Trophoblast cell (in vitro differentiated cells and primary cell): Measurements from ENCODE around the gene DENND4A.
"Not testable (repeated sequence)": the region's sequence is repeated elsewhere in the genome, so short reads cannot be mapped to it uniquely, and the experiment has no call there.

Experiments
- DNase-seq, 2 donors: peaks; one replicate each; pipeline ENCODE4 v3.0.0-alpha.2; 2016
- H2AFZ ChIP-seq: 2 replicates; pipeline ENCODE4 v1.6.1; 2013; ENCODE audit warnings: low read length, moderate library complexity, mild to moderate bottlenecking; ENCODE audit not compliant: insufficient read depth, poor library complexity
- H2AK5ac ChIP-seq: 2 replicates; pipeline ENCODE4 v1.6.1; 2013; ENCODE audit warnings: mild to moderate bottlenecking, low read length
- H2BK120ac ChIP-seq: 2 replicates; pipeline ENCODE4 v1.6.1; 2013; ENCODE audit warnings: low read length, mild to moderate bottlenecking, moderate library complexity; ENCODE audit not compliant: insufficient read depth, poor library complexity
- H2BK12ac ChIP-seq: 2 replicates; pipeline ENCODE4 v1.6.1; 2013; ENCODE audit warnings: mild to moderate bottlenecking, low read length, moderate library complexity
- H2BK5ac ChIP-seq: 2 replicates; pipeline ENCODE4 v1.6.1; 2013; ENCODE audit warnings: low read length, low read depth, moderate library complexity, mild to moderate bottlenecking; ENCODE audit not compliant: poor library complexity
- H3K14ac ChIP-seq: 2 replicates; pipeline ENCODE4 v1.6.1; 2013; ENCODE audit warnings: mild to moderate bottlenecking, low read length
- H3K18ac ChIP-seq: 2 replicates; pipeline ENCODE4 v1.6.1; 2013; ENCODE audit warnings: mild to moderate bottlenecking, low read length
- H3K23ac ChIP-seq: 2 replicates; pipeline ENCODE4 v1.6.1; 2013; ENCODE audit warnings: low read length
- H3K27ac ChIP-seq: 2 replicates; pipeline ENCODE4 v1.5.1; 2013; ENCODE audit warnings: low read depth, mild to moderate bottlenecking, inconsistent platforms, low read length, moderate library complexity
- H3K27me3 ChIP-seq: 2 replicates; pipeline ENCODE4 v1.6.1; 2013; ENCODE audit warnings: inconsistent platforms, mild to moderate bottlenecking, low read length, moderate library complexity; ENCODE audit not compliant: insufficient read depth
- H3K36me3 ChIP-seq, 2 experiments: 1 replicate in 1 of 2; 2 replicates in 1 of 2; pipeline ENCODE4 v1.6.1; 2013; ENCODE audit warnings: low read length in 2 of 2, mild to moderate bottlenecking in 2 of 2, moderate library complexity in 1 of 2; ENCODE audit not compliant: insufficient read depth in 2 of 2, control insufficient read depth in 1 of 2
- H3K4ac ChIP-seq: 2 replicates; pipeline ENCODE4 v1.6.1; 2013; ENCODE audit warnings: low read depth, mild to moderate bottlenecking, low read length, moderate library complexity
- H3K4me1 ChIP-seq, 2 experiments: 1 replicate in 1 of 2; 2 replicates in 1 of 2; pipeline ENCODE4 v1.6.1; 2013; ENCODE audit warnings: low read length in 2 of 2, mild to moderate bottlenecking in 2 of 2, moderate library complexity in 1 of 2; ENCODE audit not compliant: insufficient read depth in 2 of 2, control insufficient read depth in 1 of 2
- H3K4me2 ChIP-seq: 2 replicates; pipeline ENCODE4 v1.6.1; 2013; ENCODE audit warnings: inconsistent platforms, mild to moderate bottlenecking, low read length, moderate library complexity
- H3K4me3 ChIP-seq: 2 replicates; pipeline ENCODE4 v1.5.1; 2013; ENCODE audit warnings: mild to moderate bottlenecking, low read depth, low read length, inconsistent platforms
- H3K79me1 ChIP-seq: one replicate; pipeline ENCODE4 v1.6.1; 2013; ENCODE audit warnings: low read length
- H3K79me2 ChIP-seq: 2 replicates; pipeline ENCODE4 v1.6.1; 2013; ENCODE audit warnings: low read length, mild to moderate bottlenecking; ENCODE audit not compliant: control insufficient read depth, insufficient read depth, poor library complexity
- H3K9ac ChIP-seq: 2 replicates; pipeline ENCODE4 v1.6.1; 2013; ENCODE audit warnings: mild to moderate bottlenecking, low read length
- H3K9me3 ChIP-seq: 2 replicates; pipeline ENCODE4 v1.6.1; 2013; ENCODE audit warnings: low read depth, mild to moderate bottlenecking, control low read depth, inconsistent platforms, low read length; ENCODE audit not compliant: insufficient read depth
- H4K12ac ChIP-seq: 2 replicates; pipeline ENCODE4 v1.6.1; 2013; ENCODE audit warnings: low read depth, mild to moderate bottlenecking, low read length, moderate library complexity
- H4K8ac ChIP-seq: 2 replicates; pipeline ENCODE4 v1.6.1; 2013; ENCODE audit warnings: low read depth, mild to moderate bottlenecking, low read length, moderate library complexity
- H4K91ac ChIP-seq: one replicate; pipeline ENCODE4 v1.6.1; 2013; ENCODE audit warnings: low read depth, mild to moderate bottlenecking, low read length, moderate library complexity
- WGBS: extraction: QIAGEN DNeasy Blood & Tissue Kit; methylation state at CpG from one replicate; pipeline ENCODE4 v1.1.7; 2013; ENCODE audit warnings: missing lambda C conversion rate; ENCODE audit not compliant: insufficient read length, insufficient coverage; ENCODE audit errors: extremely low coverage; 5-methylcytosine and 5-hydroxymethylcytosine counted together

The DENND4A gene

GRCh38 chr15:65816008-65816407 is 23.9 kb upstream of the DENND4A start:
- not testable (repeated sequence) for H4K8ac ChIP-seq, H3K79me1 ChIP-seq, H2BK12ac ChIP-seq, H3K4me3 ChIP-seq, H2AFZ ChIP-seq, H3K4ac ChIP-seq, H3K27ac ChIP-seq, H3K36me3 ChIP-seq, DNase-seq, H3K79me2 ChIP-seq, H3K18ac ChIP-seq, H3K27me3 ChIP-seq, H2BK5ac ChIP-seq, H3K4me1 ChIP-seq, H3K14ac ChIP-seq, H3K9ac ChIP-seq, H2AK5ac ChIP-seq, H4K12ac ChIP-seq, H3K4me2 ChIP-seq, H3K23ac ChIP-seq, H4K91ac ChIP-seq, H3K9me3 ChIP-seq, H2BK120ac ChIP-seq
- WGBS, result no CpG with 5 or more reads among the region's 4 CpGs

GRCh38 chr15:65814271-65814670 is 22.2 kb upstream of the DENND4A start:
- not testable (repeated sequence) for H3K4me1 ChIP-seq, H3K18ac ChIP-seq, H4K12ac ChIP-seq, H3K79me2 ChIP-seq, DNase-seq, H3K27me3 ChIP-seq, H3K79me1 ChIP-seq, H3K9me3 ChIP-seq, H2BK120ac ChIP-seq, H2BK5ac ChIP-seq, H3K27ac ChIP-seq, H4K8ac ChIP-seq, H3K4me2 ChIP-seq, H2BK12ac ChIP-seq, H2AFZ ChIP-seq, H4K91ac ChIP-seq, H3K36me3 ChIP-seq, H2AK5ac ChIP-seq, H3K4ac ChIP-seq, H3K14ac ChIP-seq, H3K4me3 ChIP-seq, H3K23ac ChIP-seq, H3K9ac ChIP-seq
- WGBS, result no CpG with 5 or more reads among the region's 4 CpGs

- Histone ChIP-seq H3K9ac (no peak overlapping the region), H3K79me1 (no peaks in the 10 kb centered on the region), H2BK5ac (no peak overlapping the region), H3K9me3 (no peaks in the 10 kb centered on the region), H3K36me3 (no peaks in the 10 kb centered on the region), H2BK120ac (no peak overlapping the region), H3K4me1 (no peaks in the 10 kb centered on the region), H3K4ac (no peak overlapping the region), H3K18ac (no peak overlapping the region), H4K91ac (no peak overlapping the region), H2BK12ac (no peak overlapping the region), H2AFZ (no peak overlapping the region), H3K4me2 (no peak overlapping the region), H3K27me3 (no peaks in the 10 kb centered on the region), H4K12ac (no peak overlapping the region), H2AK5ac (no peak overlapping the region), H3K14ac (no peak overlapping the region), H3K4me3 (no peak overlapping the region), H3K79me2 (no peaks in the 10 kb centered on the region), H4K8ac (no peak overlapping the region), H3K27ac (no peak overlapping the region), H3K23ac (no peak overlapping the region)
- WGBS, result no CpG with 5 or more reads among the region's 1 CpG
- no peak for DNase-seq
Measured at GRCh38 chr15:65812916-65813315, 20.8 kb upstream of the DENND4A start.

GRCh38 chr15:65812467-65812866 is 20.4 kb upstream of the DENND4A start:
- Histone ChIP-seq H2AK5ac (no peak overlapping the region), H3K79me1 (no peaks in the 10 kb centered on the region), H3K23ac (no peak overlapping the region), H3K18ac (no peak overlapping the region), H3K4me3 (no peak overlapping the region), H4K12ac (no peak overlapping the region), H2BK12ac (no peak overlapping the region), H3K27ac (no peak overlapping the region), H3K27me3 (no peaks in the 10 kb centered on the region), H2AFZ (no peak overlapping the region), H3K36me3 (no peaks in the 10 kb centered on the region), H3K9ac (no peak overlapping the region), H3K9me3 (no peaks in the 10 kb centered on the region), H3K14ac (no peak overlapping the region), H4K8ac (no peak overlapping the region), H3K4ac (no peak overlapping the region), H2BK5ac (no peak overlapping the region), H4K91ac (no peak overlapping the region), H2BK120ac (no peak overlapping the region), H3K4me2 (no peak overlapping the region), H3K4me1 (no peaks in the 10 kb centered on the region), H3K79me2 (no peaks in the 10 kb centered on the region)
- no CpG with 5 or more reads among the region's 3 CpGs for WGBS
- DNase-seq, result no peak
